C4-2B (cell line): ENCODE data around the gene POLL.

ENCODE experiments used
- CTCF ChIP-seq: fragments of 450-650 bp; conservative IDR thresholded peaks from 2 replicates; pipeline ENCODE4 v1.5.1; 2017; ENCODE audit warnings: mild to moderate bottlenecking
- ZFX ChIP-seq: fragments of 450-650 bp; IDR thresholded peaks from 2 replicates; pipeline ENCODE4 v1.6.1; 2017

DNA sequence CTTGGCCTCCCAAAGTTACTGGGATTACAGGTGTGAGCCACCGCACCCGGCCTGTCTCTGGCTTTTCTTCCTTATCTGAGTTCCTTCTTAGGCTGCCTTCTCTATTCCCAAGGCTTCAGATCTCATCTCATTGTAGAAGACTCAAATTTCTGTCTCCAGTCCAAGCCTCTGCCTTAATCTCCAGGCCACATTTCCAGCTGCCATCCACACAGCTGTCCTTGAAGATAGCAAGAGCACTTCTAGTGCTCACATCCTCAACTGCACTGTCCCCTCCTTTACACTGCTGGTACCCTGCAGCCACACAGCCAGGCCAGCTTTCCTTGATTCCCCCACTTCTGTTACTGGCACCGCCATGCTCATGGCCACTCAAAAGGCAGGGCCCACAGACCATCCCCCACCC lies 35.6 kb downstream of the POLL start:
- TF ChIP-seq CTCF (no peak), ZFX (no peak)
